ENCODE results near the gene HS3ST6. TPM values are rescaled to one million over a fixed set of nuclear protein-coding genes. Genes with fewer than 3 reads are reported as not detected.

HS3ST6 gene
- polyA plus RNA-seq, 4 donors: 0.04 TPM; not detected in 3

DNA sequence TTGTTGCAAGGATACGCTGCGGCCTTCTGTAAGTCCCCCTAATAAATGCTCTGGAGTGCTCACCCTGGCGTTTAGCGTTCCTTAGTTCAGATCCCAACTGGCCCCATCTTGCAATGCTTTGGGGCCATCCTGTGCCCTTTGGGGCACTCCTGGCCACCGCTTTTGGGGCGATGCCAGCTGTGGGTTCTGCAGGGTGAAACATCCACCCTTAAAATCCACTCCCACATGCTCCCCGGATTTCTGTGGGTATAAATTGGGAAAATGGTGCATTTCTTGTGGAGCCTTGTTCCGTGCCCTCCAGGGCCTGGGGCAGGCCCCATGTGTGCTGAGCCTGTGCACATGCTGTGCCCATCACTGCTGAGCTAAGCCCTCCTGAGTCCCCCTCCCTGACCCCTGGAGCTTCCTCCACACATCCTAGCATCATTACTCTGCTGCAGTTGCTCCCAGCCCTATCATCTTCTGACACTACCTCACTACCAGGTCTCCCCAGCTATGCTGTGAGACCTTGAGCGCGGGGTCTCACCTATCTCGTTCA is 18.8 kb upstream of the HS3ST6 start:
- FAIRE-seq (no peak), DNase-seq (no peak)
- Histone ChIP-seq H3K4me1 (ENCODE audit: control insufficient read depth in 3 of 3, insufficient read depth in 2 of 3, low read depth in 1 of 3, low read length in 2 of 3) (peaks cover 0 to 44% (median 2%) of the 10 kb centered on the region in 3 donors), H3K9me3 (ENCODE audit: control insufficient read depth in 2 of 2, insufficient read depth in 1 of 2, low read depth in 1 of 2, low read length in 1 of 2) (no peaks in the 10 kb centered on the region), H3K36me3 (ENCODE audit: control insufficient read depth in 3 of 3, insufficient read depth in 2 of 3, low read depth in 1 of 3, low read length in 3 of 3) (peaks cover 4 to 43% (median 7%) of the 10 kb centered on the region in 3 donors), H3K4me3 (ENCODE audit: low read depth in 1 of 3, low read length in 3 of 3) (no peak overlapping the region), H3K27me3 (ENCODE audit: control insufficient read depth in 3 of 3, insufficient read depth in 3 of 3, low read length in 3 of 3) (no peaks in the 10 kb centered on the region), H3K27ac (ENCODE audit: low read depth in 1 of 3, low read length in 2 of 3) (no peak overlapping the region)
- 90 to 94% (median 93%) methylated on average over 11 of the region's 11 CpGs for WGBS, 3 donors

DNA sequence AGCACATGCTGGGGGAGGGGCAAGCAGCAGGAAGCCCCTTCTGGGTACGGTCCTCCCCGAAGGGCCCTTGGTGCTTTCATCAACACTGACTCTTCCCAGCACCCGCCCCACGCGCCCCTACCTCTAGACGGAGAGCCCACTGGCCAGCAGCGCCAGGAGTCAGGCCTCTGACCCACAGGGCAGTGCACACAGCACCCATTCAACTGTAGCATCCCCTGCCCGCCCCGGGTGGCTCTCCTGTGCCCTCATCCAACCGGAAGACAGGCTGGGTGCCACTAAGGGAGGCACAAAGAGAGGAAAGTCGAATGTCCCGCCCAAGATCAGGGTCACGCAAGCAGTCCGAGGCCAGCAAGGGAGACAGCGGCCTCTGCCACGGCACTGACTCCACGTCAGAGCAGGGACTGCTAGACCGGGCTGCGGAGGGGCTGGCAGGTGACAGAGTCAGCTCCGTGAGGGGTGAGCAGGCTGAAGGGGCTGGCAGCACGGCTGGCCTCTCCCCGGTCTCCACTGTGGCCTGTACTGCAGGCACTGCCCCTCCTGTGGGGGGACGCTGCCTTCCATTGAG is 15.0 kb upstream of the HS3ST6 start:
- 69 to 77% (median 76%) methylated on average over 23 of the region's 23 CpGs for WGBS, 3 donors
- Histone ChIP-seq H3K27me3 (ENCODE audit: control insufficient read depth in 3 of 3, insufficient read depth in 3 of 3, low read length in 3 of 3) (no peaks in the 10 kb centered on the region), H3K36me3 (ENCODE audit: control insufficient read depth in 3 of 3, insufficient read depth in 2 of 3, low read depth in 1 of 3, low read length in 3 of 3) (peaks cover 0 to 16% (median under 1%) of the 10 kb centered on the region in 3 donors), H3K9me3 (ENCODE audit: control insufficient read depth in 2 of 2, insufficient read depth in 1 of 2, low read depth in 1 of 2, low read length in 1 of 2) (no peaks in the 10 kb centered on the region), H3K27ac (ENCODE audit: low read depth in 1 of 3, low read length in 2 of 3) (no peak overlapping the region), H3K4me3 (ENCODE audit: low read depth in 1 of 3, low read length in 3 of 3) (no peak overlapping the region), H3K4me1 (ENCODE audit: control insufficient read depth in 3 of 3, insufficient read depth in 2 of 3, low read depth in 1 of 3, low read length in 2 of 3) (peaks cover 0 to 21% (median 0%) of the 10 kb centered on the region in 3 donors)
- FAIRE-seq: no peak
- DNase-seq: no peak

DNA sequence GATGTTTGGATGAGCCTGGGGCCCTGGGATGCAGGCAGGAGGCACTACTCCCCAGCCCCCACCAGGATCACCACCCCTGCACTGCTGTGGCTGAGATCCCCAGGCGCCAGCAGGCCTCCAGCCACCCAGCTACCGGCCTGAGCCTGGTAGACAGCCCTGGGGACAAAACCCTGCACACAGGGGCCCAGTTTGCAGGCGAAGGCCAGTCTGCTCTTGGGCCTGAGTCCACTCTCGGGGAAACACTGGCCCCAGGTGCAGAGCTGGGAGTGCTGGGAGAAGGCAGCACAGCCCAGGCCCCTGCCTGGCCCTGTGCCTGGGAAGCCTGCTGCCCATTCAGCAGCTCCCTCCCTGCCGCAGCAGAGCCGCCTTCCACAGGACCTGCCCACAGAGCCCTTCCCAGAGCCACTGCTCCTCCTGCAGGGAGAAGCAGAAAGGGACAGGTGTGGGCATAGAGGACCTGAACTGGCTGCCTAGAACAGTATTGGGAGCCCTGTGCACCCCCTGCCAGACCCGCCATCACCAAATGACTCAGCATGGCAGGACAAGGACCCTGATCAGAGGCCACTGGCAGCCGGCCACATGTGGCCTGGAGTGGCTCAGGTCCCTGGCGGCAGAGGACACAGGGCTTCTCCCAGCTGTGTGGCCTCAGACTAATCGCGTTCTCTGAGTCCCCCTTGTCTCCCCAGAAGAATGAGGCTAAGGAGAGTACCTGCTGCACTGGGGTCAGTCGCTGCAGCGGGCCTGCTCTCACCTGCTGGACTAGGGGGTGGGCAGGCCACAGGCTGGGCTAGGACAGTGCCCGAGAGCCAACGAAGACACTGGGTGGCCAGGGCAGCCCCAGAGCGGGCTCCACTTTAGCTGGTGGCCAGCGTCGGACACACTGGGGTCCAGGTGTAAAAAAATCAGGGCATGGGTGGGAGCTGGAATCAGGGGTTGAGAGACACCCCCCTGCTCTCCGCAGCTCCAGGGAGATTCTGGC is 14.1 kb upstream of the HS3ST6 start:
- no peaks in the 10 kb centered on the region for H3K27me3 ChIP-seq (ENCODE audit: control insufficient read depth in 3 of 3, insufficient read depth in 3 of 3, low read length in 3 of 3)
- no peak overlapping the region for H3K27ac ChIP-seq (ENCODE audit: low read depth in 1 of 3, low read length in 2 of 3)
- peaks cover 0 to 7% (median 0%) of the 10 kb centered on the region in 3 donors for H3K36me3 ChIP-seq (ENCODE audit: control insufficient read depth in 3 of 3, insufficient read depth in 2 of 3, low read depth in 1 of 3, low read length in 3 of 3)
- H3K9me3 ChIP-seq (ENCODE audit: control insufficient read depth in 2 of 2, insufficient read depth in 1 of 2, low read depth in 1 of 2, low read length in 1 of 2): no peaks in the 10 kb centered on the region
- DNase-seq: peak; percentile 41 to 73
- no peak overlapping the region for H3K4me3 ChIP-seq (ENCODE audit: low read depth in 1 of 3, low read length in 3 of 3)
- 55 to 73% (median 66%) methylated on average over 18 to 19 of the region's 19 CpGs for WGBS, 3 donors
- no peak for FAIRE-seq
- H3K4me1 ChIP-seq (ENCODE audit: control insufficient read depth in 3 of 3, insufficient read depth in 2 of 3, low read depth in 1 of 3, low read length in 2 of 3): peaks cover 0 to 21% (median 0%) of the 10 kb centered on the region in 3 donors

DNA sequence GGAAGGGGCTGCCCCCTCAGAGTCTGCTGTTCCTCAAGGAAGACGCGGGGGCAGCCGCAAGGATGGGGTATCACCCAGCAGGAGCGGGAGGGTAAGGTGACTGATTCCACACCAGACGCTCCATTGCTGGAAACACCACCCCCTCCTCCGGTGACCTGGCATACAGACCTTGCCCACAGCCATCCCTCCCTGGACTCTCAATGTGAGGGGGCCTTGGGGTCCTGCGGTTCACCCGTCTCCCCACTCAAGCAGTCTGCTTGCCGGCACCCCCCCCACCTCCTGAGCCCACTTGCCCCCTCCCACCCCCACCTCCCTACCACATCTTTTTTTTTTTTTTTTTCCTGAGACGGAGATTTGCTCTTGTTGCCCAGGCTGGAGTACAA is 12.1 kb upstream of the HS3ST6 start:
- DNase-seq: no peak
- H3K4me3 ChIP-seq (ENCODE audit: low read depth in 1 of 3, low read length in 3 of 3): no peak overlapping the region

DNA sequence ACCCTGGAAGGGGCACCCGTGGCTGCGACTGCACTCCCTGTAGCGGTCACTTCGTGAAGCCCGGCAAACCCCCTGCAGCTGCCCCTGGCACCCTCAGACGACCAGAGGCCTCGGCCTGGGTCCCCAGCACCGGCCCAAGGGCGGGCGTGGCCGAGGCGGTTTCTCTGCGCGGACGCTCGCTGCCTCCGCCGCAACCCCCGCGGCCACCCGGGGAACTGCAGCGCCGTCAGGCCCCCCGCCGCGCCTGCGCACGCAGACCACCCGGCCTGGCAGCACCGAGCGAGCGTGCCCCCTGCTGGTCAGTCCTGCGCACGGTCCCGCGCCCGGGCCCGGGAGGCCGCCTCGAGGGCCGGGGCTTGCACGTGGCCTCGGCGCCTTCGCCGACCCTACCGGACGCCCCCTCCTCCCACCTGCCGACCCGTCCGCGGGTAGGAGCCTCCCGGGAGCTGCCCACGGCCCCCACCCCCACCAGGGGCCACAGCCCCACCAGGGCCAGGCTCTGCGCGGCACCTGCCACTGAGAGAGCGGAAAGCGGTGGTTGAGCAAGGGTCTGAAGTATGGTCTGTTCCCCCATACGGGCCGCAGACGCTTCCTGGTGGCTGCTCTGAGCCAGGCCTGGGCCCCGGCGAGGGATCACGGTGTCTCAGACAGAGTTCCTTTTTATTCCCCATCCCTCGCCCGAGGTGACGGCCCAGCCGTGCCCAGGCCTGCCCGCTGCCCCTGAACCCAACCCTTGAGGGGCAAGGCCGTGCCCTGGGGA is 11.5 kb upstream of the HS3ST6 start:
- Histone ChIP-seq H3K36me3 (ENCODE audit: control insufficient read depth in 3 of 3, insufficient read depth in 2 of 3, low read depth in 1 of 3, low read length in 3 of 3) (no peaks in the 10 kb centered on the region), H3K4me3 (ENCODE audit: low read depth in 1 of 3, low read length in 3 of 3) (peak overlapping the region; percentile 19 to 55 (median 55)), H3K27me3 (ENCODE audit: control insufficient read depth in 3 of 3, insufficient read depth in 3 of 3, low read length in 3 of 3) (no peaks in the 10 kb centered on the region), H3K9me3 (ENCODE audit: control insufficient read depth in 2 of 2, insufficient read depth in 1 of 2, low read depth in 1 of 2, low read length in 1 of 2) (no peaks in the 10 kb centered on the region), H3K4me1 (ENCODE audit: control insufficient read depth in 3 of 3, insufficient read depth in 2 of 3, low read depth in 1 of 3, low read length in 2 of 3) (peaks cover 0 to 16% (median 0%) of the 10 kb centered on the region in 3 donors), H3K27ac (ENCODE audit: low read depth in 1 of 3, low read length in 2 of 3) (no peak overlapping the region)
- DNase-seq: peak; percentile 80 to 94
- 12 to 17% (median 13%) methylated on average over 54 to 70 of the region's 70 CpGs for WGBS, 3 donors
- no peak for FAIRE-seq

More for the DNA sequence above, 12.1 kb upstream of the HS3ST6 start:
- Histone ChIP-seq H3K27me3 (ENCODE audit: control insufficient read depth in 3 of 3, insufficient read depth in 3 of 3, low read length in 3 of 3) (no peaks in the 10 kb centered on the region), H3K4me1 (ENCODE audit: control insufficient read depth in 3 of 3, insufficient read depth in 2 of 3, low read depth in 1 of 3, low read length in 2 of 3) (peaks cover 0 to 16% (median 0%) of the 10 kb centered on the region in 3 donors), H3K36me3 (ENCODE audit: control insufficient read depth in 3 of 3, insufficient read depth in 2 of 3, low read depth in 1 of 3, low read length in 3 of 3) (no peaks in the 10 kb centered on the region), H3K9me3 (ENCODE audit: control insufficient read depth in 2 of 2, insufficient read depth in 1 of 2, low read depth in 1 of 2, low read length in 1 of 2) (no peaks in the 10 kb centered on the region), H3K27ac (ENCODE audit: low read depth in 1 of 3, low read length in 2 of 3) (no peak overlapping the region)
- 79 to 90% (median 81%) methylated on average over 8 to 10 of the region's 10 CpGs for WGBS, 3 donors
- FAIRE-seq: no peak

DNA sequence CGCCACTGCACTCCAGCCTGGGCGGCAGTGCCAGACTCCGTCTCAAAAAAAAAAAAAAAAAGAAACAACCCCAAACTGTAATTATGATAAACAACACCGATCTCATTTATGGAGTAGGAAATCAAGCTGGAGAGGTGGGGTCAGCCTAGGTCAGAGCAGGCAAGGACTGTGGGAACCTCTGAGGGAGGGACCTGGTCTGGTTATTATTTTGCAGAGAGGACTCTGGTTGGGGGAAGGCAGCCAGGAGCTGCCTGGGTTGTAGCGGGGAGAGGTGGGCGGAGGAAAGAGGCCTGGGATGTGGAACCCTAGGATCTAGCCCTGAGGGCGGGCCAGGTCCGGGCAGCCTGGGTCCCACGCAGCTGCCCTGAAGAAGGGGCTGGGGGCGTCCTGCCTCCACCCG is 10.9 kb upstream of the HS3ST6 start:
- Histone ChIP-seq H3K4me1 (ENCODE audit: control insufficient read depth in 3 of 3, insufficient read depth in 2 of 3, low read depth in 1 of 3, low read length in 2 of 3) (peaks cover 0 to 16% (median 0%) of the 10 kb centered on the region in 3 donors), H3K27ac (ENCODE audit: low read depth in 1 of 3, low read length in 2 of 3) (no peak overlapping the region), H3K36me3 (ENCODE audit: control insufficient read depth in 3 of 3, insufficient read depth in 2 of 3, low read depth in 1 of 3, low read length in 3 of 3) (no peaks in the 10 kb centered on the region), H3K4me3 (ENCODE audit: low read depth in 1 of 3, low read length in 3 of 3) (peak overlapping the region; percentile 19 to 55 (median 55)), H3K27me3 (ENCODE audit: control insufficient read depth in 3 of 3, insufficient read depth in 3 of 3, low read length in 3 of 3) (no peaks in the 10 kb centered on the region), H3K9me3 (ENCODE audit: control insufficient read depth in 2 of 2, insufficient read depth in 1 of 2, low read depth in 1 of 2, low read length in 1 of 2) (no peaks in the 10 kb centered on the region)
- peak; percentile 22 to 33 for DNase-seq
- no peak for FAIRE-seq
- 0 to 18% (median 12%) methylated on average over 3 to 11 of the region's 11 CpGs for whole genome bisulfite sequencing, 3 donors

DNA sequence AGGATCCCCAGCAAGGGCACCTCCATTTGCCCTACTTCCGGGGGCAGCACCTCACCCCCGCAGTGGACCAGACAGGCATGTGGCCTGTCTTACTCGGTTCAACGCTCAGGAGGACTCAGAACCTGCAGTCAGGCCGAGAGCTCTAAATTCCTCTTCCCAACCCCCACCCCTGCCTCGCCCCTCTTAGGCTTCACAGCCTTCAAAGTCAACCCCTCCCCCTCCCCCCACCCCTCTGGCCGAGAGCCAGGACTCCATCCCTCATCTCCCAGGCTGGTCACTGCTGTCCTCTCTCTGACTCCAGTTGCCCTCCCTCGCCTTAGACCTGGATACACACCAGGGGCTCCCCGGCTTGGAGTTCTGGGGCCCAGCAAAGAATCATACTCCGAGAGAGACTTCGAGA is 8.1 kb upstream of the HS3ST6 start:
- Histone ChIP-seq H3K4me1 (ENCODE audit: control insufficient read depth in 3 of 3, insufficient read depth in 2 of 3, low read depth in 1 of 3, low read length in 2 of 3) (peaks cover 0 to 25% (median 0%) of the 10 kb centered on the region in 3 donors), H3K9me3 (ENCODE audit: control insufficient read depth in 2 of 2, insufficient read depth in 1 of 2, low read depth in 1 of 2, low read length in 1 of 2) (no peaks in the 10 kb centered on the region), H3K27ac (ENCODE audit: low read depth in 1 of 3, low read length in 2 of 3) (no peak overlapping the region), H3K36me3 (ENCODE audit: control insufficient read depth in 3 of 3, insufficient read depth in 2 of 3, low read depth in 1 of 3, low read length in 3 of 3) (no peaks in the 10 kb centered on the region), H3K4me3 (ENCODE audit: low read depth in 1 of 3, low read length in 3 of 3) (no peak overlapping the region), H3K27me3 (ENCODE audit: control insufficient read depth in 3 of 3, insufficient read depth in 3 of 3, low read length in 3 of 3) (peaks cover 0 to 24% (median 9%) of the 10 kb centered on the region in 3 donors)
- FAIRE-seq (no peak), DNase-seq (no peak)
- WGBS, 3 donors: 59 to 71% (median 66%) methylated on average over 11 of the region's 11 CpGs

DNA sequence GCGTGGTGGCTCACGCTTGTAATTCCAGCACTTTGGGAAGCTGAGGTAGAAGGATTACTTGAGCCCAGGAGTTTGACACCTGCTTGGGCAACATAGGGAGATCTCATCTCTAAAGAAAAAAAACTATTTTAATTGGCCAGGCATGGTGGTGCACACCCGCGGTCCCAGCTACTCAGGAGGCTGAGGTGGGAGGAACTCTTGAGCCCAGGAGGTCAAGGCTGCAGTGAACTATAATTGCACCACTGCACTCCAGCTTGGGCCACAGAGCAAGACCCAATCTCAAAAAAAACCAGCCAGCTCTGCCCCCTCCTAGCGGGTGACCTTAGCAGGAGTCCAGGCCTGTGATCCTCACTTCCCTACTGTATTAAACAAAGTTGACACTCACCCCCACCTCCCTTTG is 5.9 kb upstream of the HS3ST6 start:
- Histone ChIP-seq H3K36me3 (ENCODE audit: control insufficient read depth in 3 of 3, insufficient read depth in 2 of 3, low read depth in 1 of 3, low read length in 3 of 3) (no peaks in the 10 kb centered on the region), H3K27me3 (ENCODE audit: control insufficient read depth in 3 of 3, insufficient read depth in 3 of 3, low read length in 3 of 3) (peaks cover 0 to 46% (median 18%) of the 10 kb centered on the region in 3 donors), H3K27ac (ENCODE audit: low read depth in 1 of 3, low read length in 2 of 3) (no peak overlapping the region), H3K4me3 (ENCODE audit: low read depth in 1 of 3, low read length in 3 of 3) (no peak overlapping the region), H3K4me1 (ENCODE audit: control insufficient read depth in 3 of 3, insufficient read depth in 2 of 3, low read depth in 1 of 3, low read length in 2 of 3) (peaks cover 0 to 15% (median 0%) of the 10 kb centered on the region in 3 donors), H3K9me3 (ENCODE audit: control insufficient read depth in 2 of 2, insufficient read depth in 1 of 2, low read depth in 1 of 2, low read length in 1 of 2) (peaks cover 0 to 3% of the 10 kb centered on the region in 2 donors)
- DNase-seq: no peak
- FAIRE-seq: no peak
- 61 to 72% (median 67%) methylated on average over 5 of the region's 5 CpGs for WGBS, 3 donors
